Vagina (tissue), 2 donors: ENCODE results near the gene GALNT15. TPM values are rescaled to one million over a fixed set of nuclear protein-coding genes. Genes with fewer than 3 reads are reported as not detected.

Source experiments
- DNase-seq, 2 donors: peaks; one replicate each; pipeline ENCODE4 v3.0.0-alpha.2; 2017; ENCODE audit errors: extremely low spot score in 2 of 2
- H3K27ac ChIP-seq: fragments of 200-600 bp; sonication (generic); one replicate; pipeline ENCODE4 v1.5.1; 2019
- H3K27me3 ChIP-seq: fragments of 200-600 bp; sonication (generic); one replicate; pipeline ENCODE4 v1.5.1; 2019
- H3K36me3 ChIP-seq, 2 donors: fragments of 200-600 bp; sonication (generic); one replicate each; pipeline ENCODE4 v1.5.1; 2017 to 2019
- H3K4me1 ChIP-seq: fragments of 200-600 bp; sonication (generic); one replicate; pipeline ENCODE4 v1.5.1; 2019
- H3K4me3 ChIP-seq, 2 donors: fragments of 200-600 bp; sonication (generic); 1 replicate in 1 of 2; 2 replicates in 1 of 2; pipeline ENCODE4 v1.5.1; 2016 to 2019
- H3K9me3 ChIP-seq: fragments of 200-600 bp; sonication (generic); one replicate; pipeline ENCODE4 v1.5.1; 2019
- POLR2A ChIP-seq, 2 donors: fragments of 450-650 bp; IDR thresholded peaks; one replicate each; pipeline ENCODE4 v1.6.1; 2017; ENCODE audit warnings: antibody characterized with exemption in 2 of 2, mild to moderate bottlenecking in 2 of 2, moderate library complexity in 2 of 2
- POLR2AphosphoS5 ChIP-seq, 2 donors: sonication (generic); formaldehyde crosslinking; IDR thresholded peaks; one replicate each; pipeline ENCODE4 v1.9.0; 2017; ENCODE audit warnings: antibody characterized with exemption in 2 of 2, mild to moderate bottlenecking in 2 of 2, low read depth in 1 of 2; ENCODE audit not compliant: insufficient read depth in 1 of 2
- intact Hi-C: fragments of 100-400 bp; cut with DNase I; formaldehyde crosslinking; loops from one replicate; pipeline ENCODE4 v1.15.1; 2023
- total RNA-seq: library from RNA; depleted of rRNA; stranded (reverse); fragments of >200 nt; gene quantifications from one replicate; pipeline ENCODE4 v1.2.3, GENCODE V29; 2016
- TF ChIP-seq, protein P1 (sequence below), 3 experiments: fragments of 450-650 bp in 2 of 3; fragments of 200-600 bp in 1 of 3; sonication (generic) in 1 of 3; IDR thresholded peaks; one replicate each; pipeline ENCODE4 v1.5.1; 2017 to 2019; ENCODE audit warnings: antibody characterized with exemption in 3 of 3, mild to moderate bottlenecking in 2 of 3, moderate library complexity in 2 of 3

The GALNT15 gene
- total RNA-seq, 1 donor from 2014 or later = 225 TPM

DNA sequence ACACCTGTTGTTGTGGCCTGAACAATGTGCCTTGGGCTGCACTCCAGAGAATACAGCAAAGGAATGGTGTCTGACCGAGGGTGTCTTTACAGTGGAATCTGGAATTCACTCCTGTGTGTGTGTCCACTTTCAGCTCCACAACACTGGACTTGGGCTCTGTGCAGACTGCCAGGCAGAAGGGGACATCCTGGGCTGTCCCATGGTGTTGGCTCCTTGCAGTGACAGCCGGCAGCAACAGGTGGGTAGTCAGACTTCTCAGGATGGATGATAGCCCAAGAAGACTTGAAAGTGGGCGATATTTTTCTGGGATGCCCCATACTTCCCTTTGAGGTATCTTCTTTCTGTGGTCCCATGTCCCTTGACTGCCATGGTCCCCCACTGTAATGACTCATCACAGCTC lies 45.3 kb downstream of the GALNT15 start:
- peaks cover 0 to 5% of the 10 kb centered on the region in 2 donors for H3K36me3 ChIP-seq
- no peak for TF ChIP-seq POLR2A (IDR thresholded peaks at IDR 0.05)
- no peak for TF ChIP-seq POLR2AphosphoS5 (IDR thresholded peaks at IDR 0.05; ENCODE audit: insufficient read depth in 1 of 2, low read depth in 1 of 2)
- TF ChIP-seq, protein P1, sequence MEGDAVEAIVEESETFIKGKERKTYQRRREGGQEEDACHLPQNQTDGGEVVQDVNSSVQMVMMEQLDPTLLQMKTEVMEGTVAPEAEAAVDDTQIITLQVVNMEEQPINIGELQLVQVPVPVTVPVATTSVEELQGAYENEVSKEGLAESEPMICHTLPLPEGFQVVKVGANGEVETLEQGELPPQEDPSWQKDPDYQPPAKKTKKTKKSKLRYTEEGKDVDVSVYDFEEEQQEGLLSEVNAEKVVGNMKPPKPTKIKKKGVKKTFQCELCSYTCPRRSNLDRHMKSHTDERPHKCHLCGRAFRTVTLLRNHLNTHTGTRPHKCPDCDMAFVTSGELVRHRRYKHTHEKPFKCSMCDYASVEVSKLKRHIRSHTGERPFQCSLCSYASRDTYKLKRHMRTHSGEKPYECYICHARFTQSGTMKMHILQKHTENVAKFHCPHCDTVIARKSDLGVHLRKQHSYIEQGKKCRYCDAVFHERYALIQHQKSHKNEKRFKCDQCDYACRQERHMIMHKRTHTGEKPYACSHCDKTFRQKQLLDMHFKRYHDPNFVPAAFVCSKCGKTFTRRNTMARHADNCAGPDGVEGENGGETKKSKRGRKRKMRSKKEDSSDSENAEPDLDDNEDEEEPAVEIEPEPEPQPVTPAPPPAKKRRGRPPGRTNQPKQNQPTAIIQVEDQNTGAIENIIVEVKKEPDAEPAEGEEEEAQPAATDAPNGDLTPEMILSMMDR (IDR thresholded peaks at IDR 0.05) = no peak

DNA sequence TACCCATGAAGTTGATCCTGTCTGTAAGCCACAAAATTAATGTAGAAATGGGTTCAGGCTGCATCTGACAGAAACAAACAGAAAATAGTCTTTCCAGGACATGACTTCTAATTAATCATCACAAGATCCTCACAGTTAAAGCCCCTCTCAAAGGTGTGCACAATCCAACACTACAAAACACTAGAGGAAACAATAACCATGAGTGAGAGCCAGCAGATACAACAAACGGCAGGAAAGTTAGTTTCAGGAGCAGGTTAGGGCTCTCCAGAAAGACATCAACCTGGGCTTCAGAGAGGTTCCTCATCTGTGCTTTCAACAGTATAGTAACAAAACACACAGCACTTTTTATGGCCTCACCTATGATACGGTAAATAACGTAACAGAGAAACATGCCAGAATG lies 47.5 kb downstream of the GALNT15 start:
- no peak for DNase-seq
- no peaks in the 10 kb centered on the region for H3K27me3 ChIP-seq
- intact Hi-C loops = no loop called here
- no peak overlapping the region for H3K27ac ChIP-seq
- H3K4me1 ChIP-seq = no peaks in the 10 kb centered on the region
- TF ChIP-seq POLR2A (IDR thresholded peaks at IDR 0.05) (no peak), POLR2AphosphoS5 (IDR thresholded peaks at IDR 0.05; ENCODE audit: insufficient read depth in 1 of 2, low read depth in 1 of 2) (no peak)
- TF ChIP-seq, protein P1 (IDR thresholded peaks at IDR 0.05) = no peak
- H3K9me3 ChIP-seq = no peaks in the 10 kb centered on the region
- no peak overlapping the region for H3K4me3 ChIP-seq
- H3K36me3 ChIP-seq = peaks cover 0 to 5% of the 10 kb centered on the region in 2 donors

More for the DNA sequence above, 45.3 kb downstream of the GALNT15 start:
- no peaks in the 10 kb centered on the region for H3K27me3 ChIP-seq
- intact Hi-C loops = no loop called here
- no peaks in the 10 kb centered on the region for H3K4me1 ChIP-seq
- H3K4me3 ChIP-seq = no peak overlapping the region
- no peak for DNase-seq
- H3K27ac ChIP-seq = no peak overlapping the region
- no peaks in the 10 kb centered on the region for H3K9me3 ChIP-seq

DNA sequence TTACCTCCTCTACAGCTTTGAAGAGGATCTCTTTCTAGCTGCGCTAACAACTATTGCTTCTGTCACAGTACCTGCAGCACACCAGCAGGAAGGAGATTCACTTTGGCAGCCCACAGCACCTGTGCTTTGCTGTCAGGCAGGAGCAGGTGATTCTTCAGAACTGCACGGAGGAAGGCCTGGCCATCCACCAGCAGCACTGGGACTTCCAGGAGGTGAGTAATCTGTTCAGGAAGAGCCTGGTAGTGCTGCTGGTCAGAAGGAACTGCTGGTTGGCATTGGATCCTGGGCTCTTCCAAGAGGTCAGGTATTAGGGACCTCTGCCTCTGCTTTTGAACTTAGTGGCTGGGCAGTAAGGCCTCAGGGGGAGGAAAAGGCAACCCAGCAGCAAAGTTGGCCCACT lies 48.1 kb downstream of the GALNT15 start:
- Histone ChIP-seq H3K27ac (no peak overlapping the region), H3K27me3 (no peaks in the 10 kb centered on the region), H3K36me3 (peaks cover 0 to 5% of the 10 kb centered on the region in 2 donors), H3K4me3 (no peak overlapping the region), H3K9me3 (no peaks in the 10 kb centered on the region), H3K4me1 (no peaks in the 10 kb centered on the region)
- no peak for DNase-seq
- TF ChIP-seq POLR2A (IDR thresholded peaks at IDR 0.05) (no peak), POLR2AphosphoS5 (IDR thresholded peaks at IDR 0.05; ENCODE audit: insufficient read depth in 1 of 2, low read depth in 1 of 2) (no peak)
- TF ChIP-seq, protein P1 (IDR thresholded peaks at IDR 0.05) = no peak
- intact Hi-C loops = no loop called here

DNA sequence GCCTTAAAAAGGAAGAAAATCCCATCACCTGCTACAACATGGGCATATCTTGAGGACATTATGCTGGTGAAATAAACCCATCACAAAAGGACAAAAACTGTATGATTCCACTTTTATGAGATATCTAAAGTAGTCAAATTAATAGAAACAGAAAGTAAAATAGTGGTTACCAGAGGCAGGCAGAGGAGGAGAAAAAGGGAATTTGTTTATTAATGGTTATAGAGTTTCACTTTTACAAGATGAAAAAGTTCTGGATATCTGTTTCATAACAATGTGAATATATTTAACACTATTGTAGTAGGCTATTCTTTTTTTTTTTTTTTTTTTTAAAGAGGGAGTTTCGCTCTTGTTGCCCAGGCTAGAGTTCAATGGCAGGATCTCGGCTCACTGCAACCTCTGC lies 49.8 kb downstream of the GALNT15 start:
- Histone ChIP-seq H3K27ac (no peak overlapping the region), H3K4me1 (no peaks in the 10 kb centered on the region), H3K4me3 (no peak overlapping the region), H3K9me3 (no peaks in the 10 kb centered on the region), H3K36me3 (peaks cover 0 to 5% of the 10 kb centered on the region in 2 donors), H3K27me3 (no peaks in the 10 kb centered on the region)
- no peak for DNase-seq
- intact Hi-C loops = no loop called here
- TF ChIP-seq, protein P1 (IDR thresholded peaks at IDR 0.05) = no peak
- no peak for TF ChIP-seq POLR2AphosphoS5 (IDR thresholded peaks at IDR 0.05; ENCODE audit: insufficient read depth in 1 of 2, low read depth in 1 of 2)
- no peak for TF ChIP-seq POLR2A (IDR thresholded peaks at IDR 0.05)

DNA sequence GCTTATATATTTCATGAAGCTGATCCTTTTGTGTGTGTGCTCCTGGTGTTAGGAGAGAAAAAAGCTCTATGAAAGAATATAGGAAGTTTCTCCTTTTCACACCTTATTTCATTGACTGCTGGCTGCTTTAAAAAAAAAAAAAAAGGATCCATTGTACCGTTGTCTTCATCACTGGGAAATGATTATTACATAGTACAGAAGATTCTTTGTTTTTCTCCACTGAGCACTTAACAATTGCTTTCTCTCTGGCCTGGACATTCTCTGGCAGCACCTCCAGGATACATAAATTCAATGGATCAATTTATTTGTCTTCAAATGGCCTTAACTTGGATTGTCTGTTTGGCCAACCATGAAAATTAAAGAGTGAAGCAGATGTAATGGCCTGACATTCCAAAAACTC lies 53.1 kb downstream of the GALNT15 start:
- no peak overlapping the region for H3K27ac ChIP-seq
- no peaks in the 10 kb centered on the region for H3K9me3 ChIP-seq
- H3K4me1 ChIP-seq = no peaks in the 10 kb centered on the region
- H3K4me3 ChIP-seq = no peak overlapping the region
- DNase-seq = no peak
- H3K36me3 ChIP-seq = no peaks in the 10 kb centered on the region
- TF ChIP-seq, protein P1 (IDR thresholded peaks at IDR 0.05) = no peak
- TF ChIP-seq POLR2A (IDR thresholded peaks at IDR 0.05) (no peak), POLR2AphosphoS5 (IDR thresholded peaks at IDR 0.05; ENCODE audit: insufficient read depth in 1 of 2, low read depth in 1 of 2) (no peak)
- no peaks in the 10 kb centered on the region for H3K27me3 ChIP-seq
- intact Hi-C loops = no loop called here
